ENCODE results near the gene RRP1. TPM values are rescaled to one million over a fixed set of nuclear protein-coding genes. Genes with fewer than 3 reads are reported as not detected.

Gene RRP1
- total RNA-seq, 1 experiment from 2014 or later: 47.8 TPM

DNA sequence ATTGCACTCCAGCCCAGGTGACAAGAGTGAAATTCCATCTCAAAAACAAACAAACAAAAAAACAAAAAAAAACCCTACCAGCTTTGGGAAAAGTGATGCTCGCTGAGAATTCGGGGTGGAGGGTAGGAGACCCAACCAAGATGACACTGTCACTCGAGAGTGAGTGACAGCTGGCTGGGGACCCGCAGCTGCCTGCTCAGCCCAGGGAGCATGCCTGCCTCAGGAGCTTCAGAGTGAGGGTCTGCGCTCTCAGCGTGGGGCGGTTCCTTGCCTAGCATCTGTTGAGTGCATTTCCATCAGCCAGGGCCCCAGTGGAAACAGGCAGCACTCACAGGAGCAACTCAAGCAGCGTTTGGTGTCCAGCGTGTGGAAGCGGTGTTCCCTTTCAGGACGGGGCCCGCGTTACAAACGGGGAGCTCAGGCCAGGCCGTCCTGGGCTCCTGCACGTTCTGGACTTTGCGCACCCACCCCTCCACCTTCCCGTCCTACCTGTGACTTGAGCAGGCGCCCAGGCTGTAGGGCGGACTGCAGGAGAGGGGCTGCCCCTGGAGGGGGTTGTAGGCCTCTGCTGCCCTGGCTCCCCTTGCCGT lies 19.2 kb upstream of the RRP1 start:
- DNase-seq (ENCODE audit: low read depth): no peak
- in situ Hi-C loops (cut with HindIII; ENCODE audit: low pct_unique_long_range_greater_than_20kb, low sequenced_read_pairs): no loop called here

DNA sequence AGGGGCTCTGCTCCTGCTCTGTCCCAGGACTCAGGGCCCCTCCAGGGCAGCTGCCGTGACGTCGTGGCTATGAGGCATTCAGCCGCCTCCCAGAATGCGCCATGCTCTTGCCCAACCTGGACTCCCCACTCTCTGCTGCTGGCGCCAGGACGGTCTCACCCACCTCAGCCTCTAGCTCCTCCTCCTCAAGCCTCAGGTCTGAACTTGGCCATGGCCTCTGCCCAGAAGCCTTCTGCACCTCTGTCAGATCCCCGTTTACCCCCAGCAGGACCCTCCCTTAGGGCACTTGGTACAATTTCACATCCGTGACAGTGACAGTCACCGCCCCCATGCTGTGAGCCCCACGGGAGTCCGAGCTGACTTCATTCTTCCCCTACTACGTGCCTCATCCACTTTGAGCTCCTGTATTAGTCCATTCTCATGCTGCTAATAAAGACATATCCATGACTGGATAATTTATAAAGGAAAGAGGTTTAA lies 18.1 kb upstream of the RRP1 start:
- in situ Hi-C loops (cut with HindIII; ENCODE audit: low pct_unique_long_range_greater_than_20kb, low sequenced_read_pairs): no loop called here
- DNase-seq (ENCODE audit: low read depth): peak; percentile 52

DNA sequence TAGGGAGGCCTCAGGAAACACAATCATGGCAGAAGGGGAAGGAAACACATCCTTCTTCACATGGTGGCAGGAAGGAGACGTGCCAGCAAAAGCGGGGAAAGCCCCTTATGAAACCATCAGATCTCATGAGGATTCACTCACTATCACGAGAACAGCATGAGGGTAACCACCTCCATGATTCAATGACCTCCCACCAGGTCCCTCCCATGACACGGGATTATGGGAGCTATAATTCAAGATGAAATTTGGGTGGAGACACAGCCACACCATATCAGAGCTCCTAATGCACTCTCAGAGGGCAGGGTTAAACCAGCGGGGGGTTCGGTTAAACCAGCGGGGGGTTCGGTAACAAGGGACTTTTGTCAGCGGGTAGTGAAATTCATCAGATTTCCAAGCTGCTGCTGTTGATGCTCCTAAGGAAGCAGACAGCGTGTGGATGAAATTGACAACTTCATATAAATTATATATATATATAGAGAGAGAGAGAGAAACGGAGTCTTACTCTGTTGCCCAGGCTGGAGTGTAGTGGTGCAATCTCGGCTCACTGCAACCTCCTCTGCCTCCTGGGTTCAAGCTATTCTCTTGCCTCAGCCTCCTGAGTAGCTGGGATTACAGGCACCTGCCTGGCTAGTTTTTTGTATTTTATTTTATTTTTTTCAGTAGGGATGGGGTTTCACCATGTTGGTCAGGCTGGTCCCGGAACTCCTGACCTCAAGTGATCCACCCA lies 17.5 kb upstream of the RRP1 start:
- in situ Hi-C loops (cut with HindIII; ENCODE audit: low pct_unique_long_range_greater_than_20kb, low sequenced_read_pairs): no loop called here
- DNase-seq (ENCODE audit: low read depth): peak; percentile 76

DNA sequence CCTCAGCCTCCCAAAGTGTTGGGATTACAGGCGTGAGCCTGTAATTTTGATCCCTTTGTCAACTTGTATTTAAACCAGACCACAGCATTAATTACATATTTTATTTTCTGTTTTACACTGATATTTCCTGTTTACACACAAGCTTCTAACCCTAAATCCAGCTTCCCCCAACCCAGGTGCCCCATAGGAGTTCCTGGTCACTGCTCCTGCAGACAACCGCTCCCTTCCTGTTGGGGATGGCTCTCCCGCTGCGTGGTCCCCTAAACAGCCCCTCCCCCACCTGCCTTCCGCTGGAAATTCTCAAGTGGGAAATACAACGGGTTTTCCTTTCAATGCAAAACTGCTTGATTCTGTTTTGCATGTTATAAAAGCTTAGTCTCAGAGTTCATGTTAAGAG lies 17.0 kb upstream of the RRP1 start:
- no peak for DNase-seq (ENCODE audit: low read depth)
- in situ Hi-C loops (cut with HindIII; ENCODE audit: low pct_unique_long_range_greater_than_20kb, low sequenced_read_pairs): no loop called here

DNA sequence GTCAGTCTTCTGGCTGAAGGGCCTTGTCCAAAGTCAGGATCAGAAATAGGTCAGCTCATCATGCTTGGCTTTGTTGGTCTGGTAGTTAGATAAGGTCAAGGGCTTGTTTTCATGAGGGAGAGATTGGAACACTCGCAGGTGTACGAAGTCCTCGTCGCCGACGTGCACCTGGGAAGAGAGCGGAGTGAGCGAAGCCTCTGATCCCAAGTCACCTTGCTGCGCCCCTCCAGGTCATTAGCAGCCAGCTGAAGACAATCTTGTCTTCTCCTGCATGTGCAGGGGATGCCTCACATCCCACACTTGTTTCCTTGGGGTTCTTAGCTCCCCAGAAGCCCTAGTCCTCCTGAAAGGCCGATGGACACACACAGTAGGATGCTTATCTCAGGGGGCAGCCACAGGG lies 15.2 kb upstream of the RRP1 start:
- in situ Hi-C loops (cut with HindIII; ENCODE audit: low pct_unique_long_range_greater_than_20kb, low sequenced_read_pairs): no loop called here
- DNase-seq (ENCODE audit: low read depth): no peak

DNA sequence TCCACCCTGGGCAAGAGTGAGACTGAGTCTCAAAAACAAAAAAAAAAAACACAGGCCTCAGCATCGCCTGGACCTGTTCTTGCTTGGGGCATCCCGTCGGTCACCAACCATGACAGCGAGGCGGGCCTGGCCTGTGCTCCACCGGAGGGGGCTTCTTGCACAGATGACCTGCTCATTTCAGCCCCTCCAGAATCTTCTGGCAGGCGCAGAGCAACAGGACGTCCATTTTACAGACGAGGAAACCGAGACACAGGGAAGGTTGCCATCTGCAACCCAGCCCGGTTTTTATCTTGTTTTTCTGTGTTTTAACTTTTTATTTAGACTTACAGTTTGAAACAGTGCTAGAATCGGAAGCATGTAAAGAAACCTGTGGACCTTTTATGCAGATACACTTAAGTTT lies 14.2 kb upstream of the RRP1 start:
- in situ Hi-C loops (cut with HindIII; ENCODE audit: low pct_unique_long_range_greater_than_20kb, low sequenced_read_pairs): no loop called here
- no peak for DNase-seq (ENCODE audit: low read depth)

DNA sequence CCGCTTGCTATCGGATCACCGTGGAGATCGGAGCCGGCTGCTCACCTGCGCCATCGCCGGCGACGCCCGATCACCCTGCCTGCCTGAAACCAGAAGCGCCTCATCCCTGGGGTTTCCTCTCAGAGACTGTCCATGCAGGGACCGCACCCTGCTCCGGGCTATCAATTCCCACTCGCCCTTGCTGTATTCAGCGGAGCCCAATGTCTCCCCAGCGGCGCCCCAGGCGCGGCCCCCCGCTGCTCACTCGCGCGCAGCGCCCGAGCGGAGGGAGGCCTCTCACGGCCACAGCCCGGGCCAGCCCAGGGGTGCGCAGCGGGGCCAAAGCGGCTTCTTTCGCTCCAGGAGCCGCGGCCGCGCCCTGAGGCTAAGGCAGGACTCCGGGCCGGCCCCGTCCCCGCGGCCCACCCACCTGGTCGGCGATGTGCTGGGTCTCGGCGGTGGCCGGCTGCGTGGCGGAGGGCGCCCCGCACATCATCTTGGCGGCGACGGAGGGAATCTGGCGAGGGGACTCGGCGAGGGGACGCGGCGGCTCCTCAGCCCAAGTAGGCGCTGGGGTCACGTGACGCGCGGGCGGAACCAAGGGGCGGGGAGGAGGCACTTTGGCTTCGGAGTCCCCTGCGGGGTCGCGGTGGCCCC lies 13.5 kb upstream of the RRP1 start, which contains the start of gene CSTB:
CSTB (minus strand) TSS at position 514 of the 636 bp plus-strand sequence; CDS start at position 475, 39 bp downstream.
- in situ Hi-C loops (cut with HindIII; ENCODE audit: low pct_unique_long_range_greater_than_20kb, low sequenced_read_pairs): no loop called here
- DNase-seq (ENCODE audit: low read depth): no peak

DNA sequence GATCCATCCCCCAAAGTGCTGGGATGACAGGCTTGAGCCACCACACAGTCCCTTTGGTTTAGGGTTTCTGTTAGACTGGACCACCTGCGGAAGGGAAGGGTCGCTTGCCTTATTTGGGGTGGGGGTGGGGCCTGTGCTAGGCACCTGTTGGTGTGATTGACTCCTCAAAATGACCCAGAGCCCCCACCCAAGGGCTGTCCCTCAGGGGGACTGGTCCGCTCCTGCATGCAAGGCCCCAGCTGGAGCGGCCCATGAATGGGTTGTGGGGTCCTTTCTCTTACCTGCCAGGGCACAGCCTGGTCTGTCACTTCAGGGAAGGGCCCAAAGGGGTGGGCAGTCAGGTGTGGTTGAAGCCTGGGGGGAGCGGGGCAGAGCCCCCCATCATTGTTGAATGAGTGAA lies 11.4 kb upstream of the RRP1 start:
- in situ Hi-C loops (cut with HindIII; ENCODE audit: low pct_unique_long_range_greater_than_20kb, low sequenced_read_pairs): no loop called here
- no peak for DNase-seq (ENCODE audit: low read depth)

DNA sequence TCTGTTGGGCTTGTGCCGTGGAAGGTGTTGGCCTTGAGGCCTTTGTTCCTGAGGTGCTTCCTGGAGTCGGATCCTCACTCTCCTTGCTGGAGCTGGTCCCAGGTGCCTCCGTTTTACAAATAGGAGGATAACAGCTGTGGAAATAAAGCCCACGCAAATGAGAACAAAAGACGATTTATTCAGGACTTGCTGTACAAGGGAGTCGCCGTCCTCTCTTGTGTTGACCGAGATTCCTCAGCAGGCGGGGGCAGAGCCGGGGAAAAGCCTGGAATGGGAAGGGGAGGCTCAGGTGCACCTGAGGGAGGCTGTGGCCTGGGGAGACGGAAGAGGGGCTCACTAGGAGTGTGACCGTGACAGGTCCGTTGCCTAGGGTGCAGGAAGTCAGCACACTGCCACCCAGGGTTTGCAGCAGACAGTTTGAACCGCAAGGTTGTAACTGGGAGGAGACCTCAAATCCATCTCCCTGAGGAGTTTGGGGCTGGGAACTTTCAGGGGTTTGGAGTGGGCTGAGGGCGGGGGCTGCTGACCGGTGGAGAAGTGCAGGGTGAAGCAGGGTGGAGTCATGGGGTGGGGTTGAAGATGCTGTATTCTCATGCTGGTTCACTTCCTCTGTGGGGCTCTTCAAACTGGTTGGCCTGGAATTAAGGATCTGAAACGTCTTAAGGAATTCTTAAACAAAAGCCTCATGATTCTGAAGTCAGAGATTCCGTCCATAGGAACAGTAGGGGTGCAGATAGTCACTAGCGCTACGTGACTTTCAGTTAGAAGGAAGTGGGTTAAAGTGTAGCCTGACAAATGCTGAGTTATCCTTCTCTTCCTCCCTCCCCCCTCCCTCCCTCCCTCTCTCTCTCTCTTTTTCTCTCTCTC lies 10.7 kb upstream of the RRP1 start:
- in situ Hi-C loops (cut with HindIII; ENCODE audit: low pct_unique_long_range_greater_than_20kb, low sequenced_read_pairs): no loop called here
- peak; percentile 87 for DNase-seq (ENCODE audit: low read depth)

DNA sequence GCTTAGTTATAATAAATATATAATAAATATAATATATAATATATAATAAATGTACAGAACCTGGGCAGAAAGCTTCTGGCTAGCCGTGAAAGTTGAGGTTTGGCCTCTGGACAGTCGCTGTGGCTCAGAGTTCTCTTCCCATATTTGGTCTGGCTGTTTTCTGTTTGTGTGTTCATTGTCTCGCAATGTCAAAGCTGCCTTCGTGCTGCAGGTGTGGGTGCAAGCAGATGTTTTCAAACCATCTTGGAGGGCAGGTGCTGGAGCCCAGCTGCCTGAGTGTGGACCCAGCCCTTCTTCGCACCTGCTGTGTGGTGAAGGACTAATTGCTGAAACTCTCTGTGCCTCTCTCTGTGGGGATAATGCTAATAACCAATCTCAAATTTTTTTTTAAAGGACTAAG lies 9.7 kb upstream of the RRP1 start:
- in situ Hi-C loops (cut with HindIII; ENCODE audit: low pct_unique_long_range_greater_than_20kb, low sequenced_read_pairs): no loop called here
- no peak for DNase-seq (ENCODE audit: low read depth)

DNA sequence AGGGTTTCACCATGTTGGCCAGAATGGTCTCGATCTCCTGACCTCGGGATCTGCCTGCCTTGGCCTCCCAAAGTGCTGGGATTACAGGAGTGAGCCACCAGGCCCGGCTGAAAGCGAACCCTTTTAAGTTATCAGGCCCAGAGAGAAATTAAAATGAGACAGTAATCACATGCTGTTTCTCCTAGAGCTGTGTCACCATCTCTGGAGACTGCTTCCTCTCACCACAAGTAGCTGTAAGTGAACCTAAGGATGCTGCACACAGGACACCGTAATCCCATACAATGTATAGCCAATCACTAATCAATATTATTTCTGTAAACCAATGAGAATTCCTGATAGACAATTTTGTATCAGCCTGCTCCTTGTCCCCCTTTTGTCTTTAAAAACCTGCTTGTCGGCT lies 7.5 kb upstream of the RRP1 start:
- in situ Hi-C loops (cut with HindIII; ENCODE audit: low pct_unique_long_range_greater_than_20kb, low sequenced_read_pairs): no loop called here
- DNase-seq (ENCODE audit: low read depth): no peak

DNA sequence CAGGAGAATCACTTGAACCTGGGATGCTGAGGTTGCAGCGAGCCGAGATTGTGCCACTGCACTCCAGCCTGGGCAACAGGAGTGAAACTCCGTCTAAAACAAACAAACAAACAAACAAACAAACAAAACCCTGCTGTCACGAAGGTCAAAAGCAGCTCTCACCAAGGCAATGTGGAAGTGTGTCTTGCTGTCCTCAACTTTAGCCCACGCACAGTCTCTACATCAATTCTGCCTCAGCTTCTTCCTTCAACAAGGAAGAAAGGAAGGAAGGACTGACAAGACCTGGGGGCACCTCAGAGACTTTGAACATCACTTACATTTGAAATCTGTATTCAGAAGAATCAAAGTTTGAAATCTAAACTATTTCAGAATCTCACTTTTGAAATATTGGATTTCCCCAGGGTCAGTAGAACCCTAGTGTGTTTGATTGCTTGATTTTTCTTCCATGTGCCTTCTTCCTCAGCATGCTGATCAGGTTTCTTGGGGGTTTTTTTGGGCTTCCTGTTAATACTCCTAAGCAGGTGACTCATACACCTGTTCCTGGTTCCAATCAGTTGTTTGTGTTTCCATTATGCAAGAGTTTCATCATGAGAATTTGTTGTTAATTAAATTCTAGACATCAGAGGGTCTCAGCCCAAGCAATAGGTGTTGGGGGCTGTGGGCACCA lies 6.8 kb upstream of the RRP1 start:
- DNase-seq (ENCODE audit: low read depth): no peak

DNA sequence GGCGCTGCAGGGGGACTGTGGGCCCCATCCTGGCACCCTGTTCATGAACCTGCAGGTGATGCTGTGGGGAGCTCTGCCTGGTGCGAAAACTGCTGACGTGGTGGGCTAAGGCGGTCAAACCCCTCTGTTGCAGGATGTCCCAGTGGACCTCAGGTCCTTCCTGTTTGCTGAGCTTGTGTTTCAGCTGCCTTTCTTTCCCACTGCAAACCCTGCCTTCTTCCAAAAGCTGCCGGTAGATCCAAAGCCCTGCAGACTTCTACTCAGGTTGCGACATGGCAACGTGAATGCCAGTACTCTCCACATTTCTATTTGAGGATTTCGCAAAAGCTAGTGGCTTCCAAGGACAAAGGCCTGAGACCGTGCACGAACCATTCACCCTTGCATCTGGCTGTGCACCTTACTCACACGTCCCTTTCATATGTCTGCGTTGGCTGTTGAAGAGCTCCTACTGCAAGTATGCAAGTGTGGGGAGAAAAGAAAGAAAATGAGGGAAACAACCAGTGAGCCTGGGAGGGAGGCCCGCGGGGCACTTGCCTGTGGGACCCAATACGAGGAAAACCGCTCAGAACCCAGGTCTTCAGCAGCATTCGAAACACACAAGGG lies 6.2 kb upstream of the RRP1 start:
- DNase-seq (ENCODE audit: low read depth): no peak
- in situ Hi-C loops (cut with HindIII; ENCODE audit: low pct_unique_long_range_greater_than_20kb, low sequenced_read_pairs): no loop called here

More for the DNA sequence above, 6.8 kb upstream of the RRP1 start:
- in situ Hi-C loops (cut with HindIII; ENCODE audit: low pct_unique_long_range_greater_than_20kb, low sequenced_read_pairs): no loop called here

DNA sequence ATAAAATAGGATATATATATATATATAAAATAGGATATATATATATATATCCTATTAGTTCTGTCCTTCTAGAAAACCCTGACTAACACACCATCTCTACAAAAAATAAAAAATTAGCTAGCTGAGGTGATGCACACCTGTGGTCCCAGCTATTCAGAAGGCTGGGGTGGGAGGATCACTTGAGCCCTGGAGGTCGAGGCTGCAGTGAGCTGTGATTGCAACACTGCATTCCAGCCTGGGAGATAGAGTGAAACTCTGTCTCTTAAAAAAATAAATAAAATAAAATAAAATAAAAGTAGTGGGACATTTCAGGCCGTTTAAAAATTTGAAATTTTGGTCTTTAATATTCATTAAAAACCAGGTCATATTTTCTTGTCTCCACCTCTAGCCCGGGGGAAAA lies 4.2 kb upstream of the RRP1 start:
- no peak for DNase-seq (ENCODE audit: low read depth)
- in situ Hi-C loops (cut with HindIII; ENCODE audit: low pct_unique_long_range_greater_than_20kb, low sequenced_read_pairs): no loop called here

DNA sequence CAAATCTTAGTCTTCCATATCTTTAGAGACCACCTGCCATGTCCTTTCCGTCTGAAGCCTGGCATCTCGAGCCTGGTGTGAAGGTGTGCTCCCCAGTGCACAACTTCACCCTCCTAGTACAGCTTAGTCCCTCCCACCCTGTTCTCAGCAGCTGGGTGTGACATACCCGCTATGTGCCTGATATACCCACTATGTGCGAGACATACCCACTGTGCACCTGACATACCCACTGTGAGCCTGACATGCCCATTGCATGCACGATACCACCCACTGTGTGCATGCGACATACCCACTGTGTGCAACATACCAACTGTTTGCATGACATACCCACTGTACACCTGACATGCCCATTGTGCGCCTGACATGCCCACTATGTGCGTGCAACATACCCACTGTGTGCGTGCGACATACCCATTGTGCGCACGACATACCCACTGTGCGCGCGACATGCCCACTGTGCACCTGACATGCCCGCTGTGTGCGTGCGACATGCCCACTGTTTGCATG lies 3.0 kb upstream of the RRP1 start:
- in situ Hi-C loops (cut with HindIII; ENCODE audit: low pct_unique_long_range_greater_than_20kb, low sequenced_read_pairs): no loop called here
- DNase-seq (ENCODE audit: low read depth): no peak

DNA sequence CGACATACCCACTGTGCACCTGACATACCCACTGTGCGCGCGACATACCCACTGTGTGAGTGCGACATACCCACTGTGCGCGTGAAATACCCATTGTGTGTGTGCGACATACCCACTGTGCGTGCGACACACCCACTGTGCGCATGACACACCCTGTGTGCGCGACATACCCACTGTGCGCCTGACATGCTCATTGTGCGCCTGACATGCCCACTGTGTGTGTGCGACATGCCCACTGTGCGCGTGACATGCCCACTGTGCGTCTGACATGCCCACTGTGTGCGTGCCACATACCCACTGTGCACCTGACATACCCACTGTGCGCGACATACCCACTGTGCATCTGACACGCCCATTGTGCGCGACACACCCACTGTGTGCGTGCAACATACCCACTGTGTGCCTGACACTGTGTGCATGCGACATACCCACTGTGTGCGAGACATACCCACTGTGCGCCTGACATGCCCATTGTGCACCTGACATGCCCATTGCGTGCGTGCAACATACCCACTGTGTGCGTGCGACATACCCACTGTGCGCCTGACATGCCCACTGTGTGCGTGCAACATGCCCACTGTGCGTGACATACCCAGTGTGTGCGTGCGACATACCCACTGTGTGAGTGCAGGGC lies 2.5 kb upstream of the RRP1 start:
- in situ Hi-C loops (cut with HindIII; ENCODE audit: low pct_unique_long_range_greater_than_20kb, low sequenced_read_pairs): no loop called here
- DNase-seq (ENCODE audit: low read depth): no peak

DNA sequence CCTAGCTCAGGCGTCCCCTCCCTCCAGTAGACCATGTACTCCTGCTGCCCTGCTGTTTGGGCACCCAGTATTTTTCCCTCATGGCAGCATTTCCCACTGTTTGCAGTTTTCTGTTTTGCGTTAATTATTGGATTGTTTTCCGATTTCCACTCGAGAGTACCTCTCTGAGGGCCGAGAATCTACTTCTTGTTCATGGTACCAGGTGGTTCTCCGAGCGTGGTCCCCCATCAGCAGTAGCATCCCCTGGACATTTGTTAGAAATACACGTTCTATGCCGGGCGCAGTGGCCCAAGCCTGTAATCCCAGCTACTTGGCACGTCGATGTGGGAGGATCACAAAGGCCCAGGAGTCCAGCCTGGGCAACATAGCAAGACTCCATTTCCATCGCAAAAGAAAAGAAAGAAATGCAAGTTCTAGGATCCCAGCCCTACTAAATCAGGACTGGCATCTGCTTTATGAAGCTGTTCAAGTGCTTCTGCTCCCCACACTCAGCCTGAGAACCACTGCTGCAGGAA lies 690 bp downstream of the RRP1 start:
- in situ Hi-C loops (cut with HindIII; ENCODE audit: low pct_unique_long_range_greater_than_20kb, low sequenced_read_pairs): no loop called here
- DNase-seq (ENCODE audit: low read depth): no peak
